Activated CD4-positive, alpha-beta T cell treated with anti-CD3 and anti-CD28 coated beads for 36 hours (primary cell): ENCODE data around the gene IL12RB2. TPM values are rescaled to one million over a fixed set of nuclear protein-coding genes. Genes with fewer than 3 reads are reported as not detected.
"Not testable (repeated sequence)": the region's sequence is repeated elsewhere in the genome, so short reads cannot be mapped to it uniquely, and the experiment has no call there.

Source experiments
- ATAC-seq: fragments of 200-7000 bp; cut with Tn5 transposase; one replicate; pipeline ENCODE4 v1.10.0; 2021; ENCODE audit warnings: mild to moderate bottlenecking, moderate library complexity
- CTCF ChIA-PET: fragments of 350-600 bp; sonication (Branson Sonifier 250); formaldehyde crosslinking; loops from one replicate; lab custom pipeline; 2021; ENCODE audit warnings: antibody characterized with exemption; lab: Charles Lee
- POLR2A ChIA-PET: fragments of 350-600 bp; sonication (Branson Sonifier 250); formaldehyde crosslinking; loops from one replicate; lab custom pipeline; 2021; ENCODE audit warnings: antibody characterized with exemption, inconsistent platforms; lab: Charles Lee
- DNase-seq: peaks from one replicate; pipeline ENCODE4 v3.0.0-alpha.2; 2020
- H3K27ac Mint-ChIP-seq: one replicate; pipeline ENCODE4 v1.8.0; 2021; ENCODE audit warnings: mixed read lengths
- H3K27me3 Mint-ChIP-seq: one replicate; pipeline ENCODE4 v1.8.0; 2021; ENCODE audit warnings: mixed read lengths
- H3K36me3 Mint-ChIP-seq: one replicate; pipeline ENCODE4 v1.8.0; 2021; ENCODE audit warnings: low read depth, mixed read lengths
- H3K4me1 Mint-ChIP-seq: one replicate; pipeline ENCODE4 v1.8.0; 2021; ENCODE audit warnings: mixed read lengths
- H3K4me3 Mint-ChIP-seq: one replicate; pipeline ENCODE4 v1.8.0; 2021; ENCODE audit warnings: mild to moderate bottlenecking, moderate library complexity, mixed read lengths
- H3K9me3 Mint-ChIP-seq: one replicate; pipeline ENCODE4 v1.8.0; 2021; ENCODE audit warnings: low read depth, mixed read lengths
- intact Hi-C, 2 experiments: fragments of 100-400 bp; cut with DNase I in 1 of 2; cut with micrococcal nuclease in 1 of 2; formaldehyde crosslinking; loops; one replicate each; pipeline versions ENCODE4 v1.14.2 to v1.15.1; 2022 to 2024; cut with DNase I, micrococcal nuclease
- total RNA-seq, 2 experiments: library from RNA; stranded (reverse); gene quantifications; one replicate each; pipeline ENCODE4 v1.2.3, GENCODE V29; 2021

IL12RB2 gene
- total RNA-seq, 2 experiments from 2014 or later: 77.9 to 99.2 TPM

GRCh38 chr1:67393737-67394136, 86.1 kb downstream of the IL12RB2 start:
- POLR2A ChIA-PET: no interaction called here

GRCh38 chr1:67394548-67394947, 86.9 kb downstream of the IL12RB2 start:
- ATAC-seq: no peak
- DNase-seq: no peak
- Mint-ChIP-seq H3K9me3 (no peaks in the 10 kb centered on the region), H3K4me1 (peaks cover 16% of the 10 kb centered on the region), H3K36me3 (peaks cover 75% of the 10 kb centered on the region), H3K4me3 (no peak overlapping the region), H3K27me3 (no peaks in the 10 kb centered on the region), H3K27ac (no peak overlapping the region)
- POLR2A ChIA-PET: interaction anchor here (0.6 to 1.0 kb wide), 2 partner anchors 14 to 62 kb away, joined by 3 to 4 read pairs; no protein-coding TSS in a partner anchor
- CTCF ChIA-PET: interaction anchor here (0.8 kb wide), 1 partner anchor 104 kb away, joined by 3 read pairs; no protein-coding TSS in a partner anchor
- intact Hi-C loops: no loop called here

More at GRCh38 chr1:67393737-67394136, 86.1 kb downstream of the IL12RB2 start:
- intact Hi-C loops: no loop called here
- Mint-ChIP-seq H3K27ac (no peak overlapping the region), H3K27me3 (no peaks in the 10 kb centered on the region), H3K4me3 (no peak overlapping the region), H3K9me3 (no peaks in the 10 kb centered on the region), H3K4me1 (peaks cover 8% of the 10 kb centered on the region), H3K36me3 (peaks cover 71% of the 10 kb centered on the region)
- CTCF ChIA-PET: interaction anchor here (1.2 kb wide), 1 partner anchor 109 kb away, joined by 5 read pairs; no protein-coding TSS in a partner anchor
- ATAC-seq: no peak
- no peak for DNase-seq

GRCh38 chr1:67399199-67399993, 91.7 kb downstream of the IL12RB2 start:
- intact Hi-C loops: no loop called here
- H3K27me3 Mint-ChIP-seq: no peaks in the 10 kb centered on the region
- CTCF ChIA-PET: interaction anchor here (0.6 to 1.0 kb wide), 3 partner anchors 52 to 114 kb away, joined by 3 read pairs; no protein-coding TSS in a partner anchor
- no peak overlapping the region for H3K4me3 Mint-ChIP-seq
- H3K36me3 Mint-ChIP-seq: peaks cover 58% of the 10 kb centered on the region
- H3K27ac Mint-ChIP-seq: peak overlapping the region; percentile 43
- ATAC-seq (peak; percentile 13), DNase-seq (no peak)
- H3K4me1 Mint-ChIP-seq: peaks cover 21% of the 10 kb centered on the region
- H3K9me3 Mint-ChIP-seq: no peaks in the 10 kb centered on the region
- POLR2A ChIA-PET: interaction anchor here (0.6 to 1.9 kb wide), 6 partner anchors 9 to 217 kb away, joined by 3 to 6 read pairs (median 4); no protein-coding TSS in a partner anchor

GRCh38 chr1:67400029-67400786, 92.5 kb downstream of the IL12RB2 start:
- H3K27ac Mint-ChIP-seq: peak overlapping the region; percentile 67
- H3K27me3 Mint-ChIP-seq, H3K4me3 Mint-ChIP-seq, H3K9me3 Mint-ChIP-seq: not testable (repeated sequence)
- peak; percentile 78 for ATAC-seq
- ChIA-PET POLR2A (interaction anchor here (0.6 to 0.9 kb wide), 3 partner anchors 9 to 60 kb away, joined by 3 to 4 read pairs (median 3); no protein-coding TSS in a partner anchor), CTCF (interaction anchor here (0.6 to 0.7 kb wide), 2 partner anchors 102 to 114 kb away, joined by 3 read pairs; no protein-coding TSS in a partner anchor)
- intact Hi-C loops: loop anchor here (1.0 to 5.0 kb wide), 3 partner anchors 63 to 168 kb away; no protein-coding TSS in a partner anchor
- H3K36me3 Mint-ChIP-seq: peaks cover 59% of the 10 kb centered on the region
- peak; percentile 83 for DNase-seq
- peaks cover 21% of the 10 kb centered on the region for H3K4me1 Mint-ChIP-seq

- Mint-ChIP-seq H3K4me1 (peaks cover 21% of the 10 kb centered on the region), H3K9me3 (no peaks in the 10 kb centered on the region), H3K27me3 (no peaks in the 10 kb centered on the region), H3K27ac (no peak overlapping the region), H3K36me3 (peaks cover 48% of the 10 kb centered on the region), H3K4me3 (no peak overlapping the region)
- POLR2A ChIA-PET: interaction anchor here (0.6 to 0.7 kb wide), 2 partner anchors 27 to 248 kb away, joined by 3 to 8 read pairs; no protein-coding TSS in a partner anchor
- intact Hi-C loops: loop anchor here in 1 of 2 experiments (5.0 kb wide), 2 partner anchors 64 to 169 kb away; no protein-coding TSS in a partner anchor
- ATAC-seq: no peak
- CTCF ChIA-PET: interaction anchor here (0.9 to 1.4 kb wide), 2 partner anchors 99 to 159 kb away, joined by 3 to 5 read pairs; no protein-coding TSS in a partner anchor
- no peak for DNase-seq
These were observed 93.8 kb downstream of the IL12RB2 start for GRCh38 chr1:67401443-67401842.

- H3K27ac Mint-ChIP-seq: no peak overlapping the region
- intact Hi-C loops: loop anchor here in 1 of 2 experiments (5.0 kb wide), 2 partner anchors 67 to 172 kb away; no protein-coding TSS in a partner anchor
- ChIA-PET CTCF (no interaction called here), POLR2A (no interaction called here)
- ATAC-seq: no peak
- peaks cover 19% of the 10 kb centered on the region for H3K4me1 Mint-ChIP-seq
- H3K36me3 Mint-ChIP-seq: peaks cover 32% of the 10 kb centered on the region
- H3K9me3 Mint-ChIP-seq: no peaks in the 10 kb centered on the region
- DNase-seq: no peak
- no peak overlapping the region for H3K4me3 Mint-ChIP-seq
- no peaks in the 10 kb centered on the region for H3K27me3 Mint-ChIP-seq
These were observed 96.5 kb downstream of the IL12RB2 start for GRCh38 chr1:67404212-67404620.

GRCh38 chr1:67405473-67406245, 98.0 kb downstream of the IL12RB2 start:
- ChIA-PET POLR2A (interaction anchor here (0.7 kb wide), 2 partner anchors 66 to 230 kb away, joined by 3 to 4 read pairs; no protein-coding TSS in a partner anchor), CTCF (interaction anchor here (0.8 kb wide), 1 partner anchor 192 kb away, joined by 5 read pairs; no protein-coding TSS in a partner anchor)
- Mint-ChIP-seq H3K4me1 (peaks cover 13% of the 10 kb centered on the region), H3K36me3 (peaks cover 32% of the 10 kb centered on the region), H3K9me3 (no peaks in the 10 kb centered on the region), H3K27me3 (no peaks in the 10 kb centered on the region), H3K4me3 (no peak overlapping the region), H3K27ac (peak overlapping the region; percentile 23)
- no peak for DNase-seq
- intact Hi-C loops: loop anchor here in 1 of 2 experiments (5.0 kb wide), 1 partner anchor 97 kb away; no protein-coding TSS in a partner anchor
- no peak for ATAC-seq

- ChIA-PET POLR2A (no interaction called here), CTCF (interaction anchor here (0.7 to 0.9 kb wide), 2 partner anchors 12 to 20 kb away, joined by 3 to 4 read pairs; no protein-coding TSS in a partner anchor)
- H3K9me3 Mint-ChIP-seq: no peaks in the 10 kb centered on the region
- intact Hi-C loops: loop anchor here in 1 of 2 experiments (5.0 kb wide), 1 partner anchor 95 kb away; no protein-coding TSS in a partner anchor
- H3K27me3 Mint-ChIP-seq: no peaks in the 10 kb centered on the region
- ATAC-seq: no peak
- no peak overlapping the region for H3K4me3 Mint-ChIP-seq
- peaks cover 39% of the 10 kb centered on the region for H3K36me3 Mint-ChIP-seq
- no peak overlapping the region for H3K27ac Mint-ChIP-seq
- peaks cover 16% of the 10 kb centered on the region for H3K4me1 Mint-ChIP-seq
- DNase-seq: no peak
These were observed 99.8 kb downstream of the IL12RB2 start for GRCh38 chr1:67407498-67407897.

- no peak for DNase-seq
- H3K36me3 Mint-ChIP-seq: peaks cover 42% of the 10 kb centered on the region
- intact Hi-C loops: loop anchor here (2.0 to 5.0 kb wide), 2 partner anchors 17 to 94 kb away; no protein-coding TSS in a partner anchor
- no peak overlapping the region for H3K4me3 Mint-ChIP-seq
- peak overlapping the region; percentile 59 for H3K27ac Mint-ChIP-seq
- POLR2A ChIA-PET: interaction anchor here (0.6 to 1.6 kb wide), 5 partner anchors 10 to 244 kb away, joined by 3 to 8 read pairs (median 3); no protein-coding TSS in a partner anchor
- CTCF ChIA-PET: interaction anchor here (0.8 to 1.3 kb wide), 5 partner anchors 16 to 199 kb away, joined by 3 to 4 read pairs (median 3); no protein-coding TSS in a partner anchor
- H3K9me3 Mint-ChIP-seq: no peaks in the 10 kb centered on the region
- no peaks in the 10 kb centered on the region for H3K27me3 Mint-ChIP-seq
- peaks cover 16% of the 10 kb centered on the region for H3K4me1 Mint-ChIP-seq
- ATAC-seq: no peak
These were observed 100.5 kb downstream of the IL12RB2 start for GRCh38 chr1:67408148-67408547.

- H3K36me3 Mint-ChIP-seq: peaks cover 80% of the 10 kb centered on the region
- POLR2A ChIA-PET: interaction anchor here (0.6 kb wide), 1 partner anchor 14 kb away, joined by 3 read pairs; no protein-coding TSS in a partner anchor
- CTCF ChIA-PET: interaction anchor here (1.0 kb wide), 1 partner anchor 199 kb away, joined by 4 read pairs; no protein-coding TSS in a partner anchor
- peaks cover 42% of the 10 kb centered on the region for H3K4me1 Mint-ChIP-seq
- H3K9me3 Mint-ChIP-seq, intact Hi-C loops, H3K4me3 Mint-ChIP-seq, H3K27me3 Mint-ChIP-seq, DNase-seq, H3K27ac Mint-ChIP-seq, ATAC-seq: not testable (repeated sequence)
These were observed 105.4 kb downstream of the IL12RB2 start for GRCh38 chr1:67413101-67413500.
